H1 (cell line): Measurements from ENCODE around the gene AHDC1. TPM values are rescaled to one million over a fixed set of nuclear protein-coding genes. Genes with fewer than 3 reads are reported as not detected.

ENCODE experiments used
- CTCF ChIA-PET: fragments of 300-600 bp; sonication (Branson Sonifier 250); formaldehyde crosslinking; loops from one replicate; lab custom pipeline; 2021; ENCODE audit not compliant: partially characterized antibody; lab: Charles Lee
- POLR2A ChIA-PET: fragments of 300-600 bp; sonication (Branson Sonifier 250); formaldehyde crosslinking; loops from one replicate; lab custom pipeline; 2021; ENCODE audit warnings: inconsistent platforms; ENCODE audit not compliant: partially characterized antibody; lab: Charles Lee
- DNase-seq, 2 experiments: peaks; one replicate each; pipeline versions ENCODE4 v3.0.0 to v3.0.0-alpha.2; 2010 to 2022; ENCODE audit warnings: low spot score in 2 of 2, low read depth in 1 of 2, mixed read lengths in 1 of 2
- FAIRE-seq: peaks from 2 replicates; lab custom pipeline; 2011; peaks lifted over from hg19 to GRCh38; lab: Jason Lieb, UNC
- H2AFZ ChIP-seq: 2 replicates; pipeline ENCODE4 v1.8.1; 2012; ENCODE audit warnings: low read length, inconsistent platforms
- H2AK5ac ChIP-seq: 2 replicates; pipeline ENCODE4 v1.6.1; 2013; ENCODE audit warnings: low read depth, low read length
- H2BK120ac ChIP-seq: replicated peaks from 2 replicates; pipeline ENCODE3; 2013; ENCODE audit warnings: low read depth, low read length, inconsistent platforms
- H2BK12ac ChIP-seq: 2 replicates; pipeline ENCODE4 v1.6.1; 2013; ENCODE audit warnings: low read depth, low read length
- H2BK15ac ChIP-seq: 2 replicates; pipeline ENCODE4 v1.6.1; 2013; ENCODE audit warnings: low read length
- H2BK20ac ChIP-seq: 2 replicates; pipeline ENCODE4 v1.6.1; 2013; ENCODE audit warnings: low read length
- H2BK5ac ChIP-seq: 2 replicates; pipeline ENCODE4 v1.6.1; 2013; ENCODE audit warnings: low read depth, low read length
- H3K14ac ChIP-seq: 2 replicates; pipeline ENCODE4 v1.6.1; 2013; ENCODE audit warnings: inconsistent platforms; ENCODE audit not compliant: insufficient read length
- H3K18ac ChIP-seq: 2 replicates; pipeline ENCODE4 v1.6.1; 2013; ENCODE audit warnings: low read length; ENCODE audit errors: extremely low read depth
- H3K23ac ChIP-seq: 2 replicates; pipeline ENCODE4 v1.6.1; 2013; ENCODE audit warnings: inconsistent platforms; ENCODE audit not compliant: insufficient read length
- H3K23me2 ChIP-seq: 2 replicates; pipeline ENCODE4 v1.6.1; 2013; ENCODE audit warnings: low read depth, low read length
- H3K27ac ChIP-seq: 2 replicates; pipeline ENCODE4 v1.6.1; 2011; ENCODE audit warnings: low read depth, low read length, inconsistent platforms
- H3K27me3 ChIP-seq, 4 experiments: replicated peaks in 1 of 4; 1 replicate in 1 of 4; 2 replicates in 3 of 4; pipeline versions ENCODE4 v1.6.1 to v1.8.1; 2011 to 2013; ENCODE audit warnings: low read length in 3 of 4, mild to moderate bottlenecking in 3 of 4, inconsistent platforms in 2 of 4, mixed read lengths in 2 of 4, moderate library complexity in 1 of 4; ENCODE audit not compliant: control insufficient read depth in 3 of 4, insufficient read depth in 3 of 4; ENCODE audit errors: extremely low read depth in 1 of 4
- H3K36me3 ChIP-seq, 4 experiments: 2 replicates each; pipeline versions ENCODE4 v1.6.1 to v1.8.1; 2011 to 2013; ENCODE audit warnings: mild to moderate bottlenecking in 4 of 4, low read length in 3 of 4, moderate library complexity in 2 of 4, control low read depth in 1 of 4, inconsistent platforms in 1 of 4; ENCODE audit not compliant: insufficient read depth in 4 of 4, control insufficient read depth in 2 of 4
- H3K4ac ChIP-seq: replicated peaks from 2 replicates; pipeline ENCODE3; 2013; ENCODE audit warnings: low read length, low read depth, mixed read lengths, inconsistent platforms; ENCODE audit not compliant: insufficient read length
- H3K4me1 ChIP-seq, 4 experiments: replicated peaks in 1 of 4; 1 replicate in 1 of 4; 2 replicates in 3 of 4; pipeline versions ENCODE4 v1.6.1 to v1.8.1; 2011 to 2013; ENCODE audit warnings: low read length in 3 of 4, inconsistent platforms in 2 of 4, mixed read lengths in 1 of 4; ENCODE audit not compliant: insufficient read depth in 4 of 4, control insufficient read depth in 3 of 4
- H3K4me2 ChIP-seq, 2 experiments: 2 replicates each; pipeline versions ENCODE4 v1.6.1 to v1.8.1; 2011 to 2013; ENCODE audit warnings: low read depth in 2 of 2, low read length in 2 of 2, control low read depth in 1 of 2, inconsistent platforms in 1 of 2, mild to moderate bottlenecking in 1 of 2; ENCODE audit not compliant: insufficient read depth in 1 of 2
- H3K4me3 ChIP-seq, 4 experiments: fragments of 200-600, 300-600 bp in 1 of 4; sonication (generic), shearing (Covaris generic), sonication (Bioruptor Twin) in 1 of 4; 2 replicates each; pipeline versions ENCODE4 v1.5.1 to v1.8.1; 2011 to 2016; ENCODE audit warnings: low read length in 4 of 4, low read depth in 3 of 4, control low read depth in 2 of 4, inconsistent platforms in 2 of 4, mild to moderate bottlenecking in 2 of 4, mixed read lengths in 1 of 4, moderate library complexity in 1 of 4; ENCODE audit not compliant: insufficient read depth in 2 of 4; ENCODE audit errors: extremely low read depth in 1 of 4
- H3K56ac ChIP-seq: replicated peaks from 2 replicates; pipeline ENCODE3; 2013; ENCODE audit warnings: low read depth, mild to moderate bottlenecking, mixed read lengths, low read length, inconsistent platforms; ENCODE audit not compliant: insufficient read length
- H3K79me1 ChIP-seq: 2 replicates; pipeline ENCODE4 v1.6.1; 2013; ENCODE audit warnings: low read depth, low read length, control low read depth
- H3K79me2 ChIP-seq, 2 experiments: 2 replicates each; pipeline versions ENCODE4 v1.6.1 to v1.8.1; 2012 to 2013; ENCODE audit warnings: low read length in 2 of 2, mild to moderate bottlenecking in 2 of 2, inconsistent platforms in 1 of 2; ENCODE audit not compliant: insufficient read depth in 2 of 2, control insufficient read depth in 1 of 2
- H3K9ac ChIP-seq, 4 experiments: replicated peaks in 1 of 4; 1 replicate in 1 of 4; 2 replicates in 3 of 4; pipeline versions ENCODE4 v1.6.1 to v1.8.1; 2011 to 2013; ENCODE audit warnings: low read depth in 3 of 4, low read length in 3 of 4, control low read depth in 2 of 4, mild to moderate bottlenecking in 2 of 4, moderate library complexity in 2 of 4, inconsistent platforms in 1 of 4; ENCODE audit errors: extremely low read depth in 1 of 4
- H3K9me3 ChIP-seq, 2 experiments: 2 replicates each; pipeline versions ENCODE4 v1.6.1 to v1.8.1; 2012 to 2013; ENCODE audit warnings: mild to moderate bottlenecking in 2 of 2, moderate library complexity in 2 of 2, control low read depth in 1 of 2, inconsistent platforms in 1 of 2, low read depth in 1 of 2, low read length in 1 of 2, mixed read lengths in 1 of 2; ENCODE audit not compliant: insufficient read depth in 2 of 2
- H4K20me1 ChIP-seq, 2 experiments: replicated peaks in 1 of 2; 2 replicates each; pipeline versions ENCODE3 to v1.8.1; 2011 to 2013; ENCODE audit warnings: inconsistent platforms in 2 of 2, low read length in 2 of 2, mild to moderate bottlenecking in 1 of 2; ENCODE audit not compliant: insufficient read depth in 2 of 2, control insufficient read depth in 1 of 2
- H4K5ac ChIP-seq: 2 replicates; pipeline ENCODE4 v1.6.1; 2013; ENCODE audit warnings: low read length, low read depth, mixed read lengths, inconsistent platforms; ENCODE audit not compliant: insufficient read length
- H4K8ac ChIP-seq: 2 replicates; pipeline ENCODE4 v1.8.0; 2013; ENCODE audit warnings: mild to moderate bottlenecking, moderate library complexity, low read length, inconsistent platforms; ENCODE audit not compliant: insufficient read depth; ENCODE audit errors: extremely low read depth
- H4K91ac ChIP-seq: replicated peaks from 2 replicates; pipeline ENCODE3; 2013; ENCODE audit warnings: low read length, mixed read lengths, inconsistent platforms; ENCODE audit not compliant: insufficient read length
- HDAC2 ChIP-seq, 2 experiments: fragments of 300-600 bp in 1 of 2; sonication (generic) in 1 of 2; IDR thresholded peaks; 2 replicates each; pipeline ENCODE4 v1.6.1; 2011 to 2012; ENCODE audit warnings: low read depth in 2 of 2, low read length in 2 of 2, mild to moderate bottlenecking in 2 of 2, moderate library complexity in 2 of 2, borderline replicate concordance in 1 of 2, inconsistent platforms in 1 of 2
- KDM1A ChIP-seq: fragments of 200-600, 300-600 bp; sonication (generic); IDR thresholded peaks from 2 replicates; pipeline ENCODE4 v1.7.1; 2016; ENCODE audit warnings: mild to moderate bottlenecking, low read length, borderline replicate concordance
- NANOG ChIP-seq: IDR thresholded peaks from 2 replicates; pipeline ENCODE4 v1.6.1; 2011; ENCODE audit warnings: low read length, low read depth, mild to moderate bottlenecking, inconsistent platforms; ENCODE audit not compliant: insufficient read depth, poor library complexity, severe bottlenecking
- WGBS, 2 experiments: shearing (Covaris generic) in 1 of 2; methylation state at CpG; one replicate each; pipeline versions ENCODE4 v1.1.6 to v1.1.7; 2013 to 2015; ENCODE audit warnings: low lambda C conversion rate in 2 of 2, mixed read lengths in 2 of 2, inconsistent platforms in 1 of 2, low coverage in 1 of 2, missing lambda C conversion rate in 1 of 2; ENCODE audit not compliant: insufficient replicate concordance in 2 of 2, insufficient coverage in 1 of 2, insufficient read length in 1 of 2; ENCODE audit errors: extremely low coverage in 1 of 2, missing lambda C conversion rate in 1 of 2; 5-methylcytosine and 5-hydroxymethylcytosine counted together
- polyA plus RNA-seq, 7 experiments: library from polyadenylated mRNA; depleted of rRNA in 3 of 7; stranded (reverse) in 5 of 7; unstranded in 2 of 7; fragments of >200 nt in 5 of 7; fragments of 200-250 nt in 2 of 7; gene quantifications; 1 replicate in 5 of 7; 2 replicates in 1 of 7; 4 replicates in 1 of 7; pipeline versions ENCODE4 v1.2.1 to v1.2.3, GENCODE V29; 2011 to 2013; ENCODE audit warnings: missing spikeins in 2 of 7, mixed read lengths in 2 of 7
- total RNA-seq: library from RNA; stranded (reverse); fragmentation: NEBNext Ultra II Directional; extraction: Animal tissue kit (Norgen Biotek cat#: 25700); gene quantifications from 2 replicates; pipeline ENCODE4 v1.2.1, GENCODE V29; 2021
- TF ChIP-seq, protein P1 (sequence below): IDR thresholded peaks from 2 replicates; pipeline ENCODE4 v1.6.1; 2011; ENCODE audit warnings: low read length, improper control_type of control experiment

The AHDC1 gene
- total and polyA plus RNA-seq, 2 of the 8 experiments (the other 6 are each of a cell fraction or from before 2014, with no cell fraction given), result 4.4 to 35.1 TPM

DNA sequence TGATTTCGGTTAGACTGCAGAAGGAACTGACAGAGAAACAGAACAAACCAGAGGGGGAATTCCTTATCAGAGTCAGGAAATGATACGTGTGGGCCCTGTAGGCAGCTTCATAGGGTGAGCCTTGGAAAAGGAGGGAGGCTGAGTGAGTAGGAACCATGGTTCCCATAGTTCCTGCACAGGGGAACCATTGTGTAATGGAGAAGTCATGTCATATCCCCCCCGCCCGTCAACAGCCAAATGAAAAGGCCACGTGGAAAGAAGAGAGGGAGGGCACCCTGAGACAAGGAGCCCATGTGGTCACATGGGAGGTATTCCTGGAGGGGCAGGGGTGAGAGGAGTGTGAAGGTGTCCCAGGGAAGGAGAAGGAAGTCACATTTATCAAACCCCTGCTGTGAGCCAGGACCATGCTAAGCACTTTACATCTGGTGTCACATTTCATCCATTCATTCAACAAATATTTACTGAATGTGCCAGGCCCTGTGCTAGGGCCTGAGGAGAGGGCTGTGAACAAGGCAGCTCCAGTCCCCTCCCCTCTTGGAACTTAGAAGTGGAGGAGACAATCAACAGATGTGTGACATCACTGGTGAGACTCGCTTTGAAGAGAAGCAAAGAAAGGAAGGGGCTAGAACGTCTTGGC lies 46.7 kb upstream of the AHDC1 start:
- no peaks in the 10 kb centered on the region for H3K23me2 ChIP-seq
- no peak overlapping the region for H3K4ac ChIP-seq
- peak overlapping the region; percentile 52 for H3K18ac ChIP-seq
- POLR2A ChIA-PET, result interaction anchor here (0.7 to 1.1 kb wide), 3 partner anchors 11 to 221 kb away, joined by 3 read pairs; no protein-coding TSS in a partner anchor
- H4K91ac ChIP-seq, result no peak overlapping the region
- H4K5ac ChIP-seq, result peak overlapping the region; percentile 26
- no peak overlapping the region for H3K23ac ChIP-seq
- no peak overlapping the region for H3K27ac ChIP-seq
- H3K36me3 ChIP-seq, result no peaks in the 10 kb centered on the region
- H3K56ac ChIP-seq, result no peak overlapping the region
- no peak overlapping the region for H2BK120ac ChIP-seq
- no peak overlapping the region for H3K4me3 ChIP-seq
- peak overlapping the region; percentile 28; the same call in 1 of the 2 replicates for H2BK20ac ChIP-seq
- FAIRE-seq, result peak; percentile 85
- H2BK15ac ChIP-seq, result peak overlapping the region; percentile 97; the same call in 1 of the 2 replicates
- H3K4me1 ChIP-seq, result peaks cover 12 to 15% (median 14%) of the 10 kb centered on the region in 4 experiments
- H2BK5ac ChIP-seq, result peak overlapping the region; percentile 82
- no peaks in the 10 kb centered on the region for H3K9me3 ChIP-seq
- no peak overlapping the region for H2AK5ac ChIP-seq
- H3K79me1 ChIP-seq, result no peaks in the 10 kb centered on the region
- WGBS, 2 experiments, result 47% methylated on average over 7 of the region's 7 CpGs; no CpG with 5 or more reads in 1 of the 2 experiments
- no peak overlapping the region for H4K8ac ChIP-seq
- no peaks in the 10 kb centered on the region for H4K20me1 ChIP-seq
- no peaks in the 10 kb centered on the region for H3K27me3 ChIP-seq
- H3K9ac ChIP-seq, result no peak overlapping the region
- 0 out of 4 replicates have a peak overlapping the region, but pooled peaks of 1 of the 2 experiments have one; percentile 3 for H3K4me2 ChIP-seq
- H2BK12ac ChIP-seq, result peak overlapping the region; percentile 68; the same call in 1 of the 2 replicates
- H3K79me2 ChIP-seq, result no peaks in the 10 kb centered on the region
- no peak for DNase-seq
- CTCF ChIA-PET, result interaction anchor here (0.7 to 6.2 kb wide), 15 partner anchors 10 to 317 kb away, joined by 3 to 47 read pairs (median 3); partner anchors contain the start of gene IFI6
- no peak overlapping the region for H3K14ac ChIP-seq
- peak overlapping the region; percentile 56; the same call in 1 of the 2 replicates for H2AFZ ChIP-seq
- no peak for TF ChIP-seq NANOG
- peak; percentile 93 for TF ChIP-seq KDM1A
- peak in 1 of 2 experiments; percentile 72; a peak in 1 of 4 replicates for TF ChIP-seq HDAC2 (IDR thresholded peaks at IDR 0.05; ENCODE audit: borderline replicate concordance in 1 of 2, low read depth in 2 of 2, low read length in 2 of 2)
- TF ChIP-seq, protein P1, sequence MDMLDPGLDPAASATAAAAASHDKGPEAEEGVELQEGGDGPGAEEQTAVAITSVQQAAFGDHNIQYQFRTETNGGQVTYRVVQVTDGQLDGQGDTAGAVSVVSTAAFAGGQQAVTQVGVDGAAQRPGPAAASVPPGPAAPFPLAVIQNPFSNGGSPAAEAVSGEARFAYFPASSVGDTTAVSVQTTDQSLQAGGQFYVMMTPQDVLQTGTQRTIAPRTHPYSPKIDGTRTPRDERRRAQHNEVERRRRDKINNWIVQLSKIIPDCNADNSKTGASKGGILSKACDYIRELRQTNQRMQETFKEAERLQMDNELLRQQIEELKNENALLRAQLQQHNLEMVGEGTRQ, result no peak
